ENCODE measurements around the gene GOLGB1.

The GOLGB1 gene

DNA sequence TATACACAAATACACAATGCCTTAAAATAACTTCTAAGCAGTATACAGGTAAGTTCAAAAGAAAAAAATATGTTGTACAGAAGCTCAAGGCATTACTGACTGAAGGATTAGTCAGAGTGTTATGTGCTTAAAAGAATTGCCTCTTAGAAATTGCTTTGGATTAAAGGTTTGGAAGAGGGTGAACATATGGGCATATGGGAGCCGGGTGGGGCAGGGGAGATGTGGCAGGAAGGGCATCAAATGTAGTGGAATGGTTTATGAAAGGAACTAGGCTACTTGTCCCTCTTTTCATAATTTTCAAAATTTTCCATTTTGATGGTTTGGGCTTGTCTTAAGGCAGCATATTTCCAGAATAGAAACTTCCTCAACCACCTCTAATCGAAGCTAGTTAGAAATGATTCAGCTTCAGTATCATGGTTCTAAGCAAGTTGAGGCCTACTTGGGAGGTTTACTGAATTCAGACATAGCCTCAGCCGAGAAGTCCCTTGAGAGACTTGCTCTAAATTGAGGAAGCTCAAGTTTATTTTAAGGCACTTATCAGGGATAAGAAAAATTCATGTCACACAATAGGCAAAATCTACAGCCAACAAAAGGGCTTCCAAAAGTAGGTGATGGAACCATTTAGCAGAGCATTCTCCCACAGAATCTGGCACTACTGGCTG, 10.1 kb upstream of the GOLGB1 start:
- H3K4me3 ChIP-seq (ENCODE audit: insufficient read depth, low read depth, low read length, poor library complexity, severe bottlenecking) = no peak overlapping the region
- no peaks in the 10 kb centered on the region for H3K9me3 ChIP-seq (ENCODE audit: control insufficient read depth, low read length)
- H3K36me3 ChIP-seq (ENCODE audit: control insufficient read depth, insufficient read depth, low read length) = no peaks in the 10 kb centered on the region
- no peak overlapping the region for H3K27ac ChIP-seq (ENCODE audit: insufficient read depth, low read length, poor library complexity, severe bottlenecking)
- H3K4me1 ChIP-seq (ENCODE audit: control insufficient read depth, insufficient read depth, low read length, poor library complexity, severe bottlenecking) = no peaks in the 10 kb centered on the region
- no peak for DNase-seq
- no peaks in the 10 kb centered on the region for H3K27me3 ChIP-seq (replicated peaks; ENCODE audit: control insufficient read depth, insufficient read depth, low read length, poor library complexity, severe bottlenecking)

DNA sequence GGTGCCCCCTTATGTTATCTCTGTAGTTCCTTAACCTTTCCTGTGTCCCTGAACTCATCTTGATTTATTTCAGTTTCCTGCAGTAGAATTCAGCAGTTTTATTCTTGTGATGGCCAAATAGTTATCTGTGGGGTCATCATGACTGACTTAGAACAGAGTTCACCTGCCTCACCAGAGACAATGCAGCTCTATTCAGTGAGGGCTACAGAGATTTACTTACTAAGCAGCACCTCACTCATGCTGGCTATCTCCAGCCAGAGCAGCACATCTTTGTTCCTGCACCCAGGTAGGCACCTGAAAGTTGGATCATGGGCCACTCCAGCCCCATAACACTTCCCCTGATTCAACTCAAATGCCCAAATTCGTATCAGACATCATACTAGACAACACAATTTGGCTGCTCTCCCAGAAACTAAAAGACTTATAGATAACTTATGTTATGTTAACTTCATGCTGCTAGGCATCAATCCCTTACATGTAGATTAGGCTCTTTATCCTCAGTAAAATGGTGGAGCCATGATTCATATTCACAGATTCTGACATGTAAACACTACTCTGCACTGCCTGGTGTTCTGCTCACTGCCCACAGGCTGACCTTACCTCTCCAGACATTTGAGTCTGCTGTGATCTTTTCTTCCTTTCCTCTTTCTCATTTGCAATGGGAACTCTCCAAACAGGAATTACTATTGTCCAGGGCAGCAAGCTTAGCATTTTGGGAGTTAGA, 9.3 kb upstream of the GOLGB1 start:
- H3K27ac ChIP-seq (ENCODE audit: insufficient read depth, low read length, poor library complexity, severe bottlenecking) = no peak overlapping the region
- no peaks in the 10 kb centered on the region for H3K4me1 ChIP-seq (ENCODE audit: control insufficient read depth, insufficient read depth, low read length, poor library complexity, severe bottlenecking)
- no peaks in the 10 kb centered on the region for H3K36me3 ChIP-seq (ENCODE audit: control insufficient read depth, insufficient read depth, low read length)
- H3K4me3 ChIP-seq (ENCODE audit: insufficient read depth, low read depth, low read length, poor library complexity, severe bottlenecking) = no peak overlapping the region
- no peaks in the 10 kb centered on the region for H3K9me3 ChIP-seq (ENCODE audit: control insufficient read depth, low read length)
- no peak for DNase-seq
- no peaks in the 10 kb centered on the region for H3K27me3 ChIP-seq (replicated peaks; ENCODE audit: control insufficient read depth, insufficient read depth, low read length, poor library complexity, severe bottlenecking)

DNA sequence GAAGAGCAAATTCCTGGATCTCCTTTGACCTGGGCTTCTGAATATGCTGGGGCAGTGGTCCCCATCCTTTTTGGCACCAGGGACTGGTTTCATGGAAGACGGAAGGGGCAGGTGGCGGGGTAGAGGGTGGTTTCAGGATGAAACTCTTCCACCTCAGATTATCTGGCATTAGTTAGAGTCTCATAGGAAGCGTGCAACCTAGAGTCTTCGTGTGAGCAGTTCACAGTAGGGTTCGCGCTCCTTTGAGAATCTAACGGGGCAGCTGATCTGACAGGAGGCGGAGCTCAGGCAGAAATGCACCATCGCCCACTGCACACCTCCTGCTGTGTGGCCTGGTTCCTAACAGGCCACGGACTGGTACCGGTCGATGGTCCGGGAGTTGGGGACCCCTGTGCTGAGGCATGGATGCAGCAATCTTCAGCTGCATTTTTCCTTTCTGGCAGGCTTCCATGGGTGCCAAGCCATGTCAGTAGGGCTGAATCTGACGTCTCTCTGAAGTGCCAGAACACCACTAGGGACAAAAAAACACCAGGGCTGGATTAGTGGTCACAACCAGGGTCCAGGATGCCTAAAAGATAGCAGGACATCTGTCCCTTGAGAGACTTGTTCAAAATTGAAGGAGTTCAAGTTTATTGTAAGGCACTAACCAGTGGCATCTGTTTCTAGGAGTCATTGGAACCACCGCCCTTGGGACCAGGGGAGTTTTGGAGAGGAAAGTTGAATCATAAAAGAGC, 8.4 kb upstream of the GOLGB1 start:
- Histone ChIP-seq H3K27me3 (replicated peaks; ENCODE audit: control insufficient read depth, insufficient read depth, low read length, poor library complexity, severe bottlenecking) (no peaks in the 10 kb centered on the region), H3K36me3 (ENCODE audit: control insufficient read depth, insufficient read depth, low read length) (no peaks in the 10 kb centered on the region), H3K27ac (ENCODE audit: insufficient read depth, low read length, poor library complexity, severe bottlenecking) (no peak overlapping the region), H3K9me3 (ENCODE audit: control insufficient read depth, low read length) (no peaks in the 10 kb centered on the region), H3K4me3 (ENCODE audit: insufficient read depth, low read depth, low read length, poor library complexity, severe bottlenecking) (no peak overlapping the region), H3K4me1 (ENCODE audit: control insufficient read depth, insufficient read depth, low read length, poor library complexity, severe bottlenecking) (no peaks in the 10 kb centered on the region)
- no peak for DNase-seq

DNA sequence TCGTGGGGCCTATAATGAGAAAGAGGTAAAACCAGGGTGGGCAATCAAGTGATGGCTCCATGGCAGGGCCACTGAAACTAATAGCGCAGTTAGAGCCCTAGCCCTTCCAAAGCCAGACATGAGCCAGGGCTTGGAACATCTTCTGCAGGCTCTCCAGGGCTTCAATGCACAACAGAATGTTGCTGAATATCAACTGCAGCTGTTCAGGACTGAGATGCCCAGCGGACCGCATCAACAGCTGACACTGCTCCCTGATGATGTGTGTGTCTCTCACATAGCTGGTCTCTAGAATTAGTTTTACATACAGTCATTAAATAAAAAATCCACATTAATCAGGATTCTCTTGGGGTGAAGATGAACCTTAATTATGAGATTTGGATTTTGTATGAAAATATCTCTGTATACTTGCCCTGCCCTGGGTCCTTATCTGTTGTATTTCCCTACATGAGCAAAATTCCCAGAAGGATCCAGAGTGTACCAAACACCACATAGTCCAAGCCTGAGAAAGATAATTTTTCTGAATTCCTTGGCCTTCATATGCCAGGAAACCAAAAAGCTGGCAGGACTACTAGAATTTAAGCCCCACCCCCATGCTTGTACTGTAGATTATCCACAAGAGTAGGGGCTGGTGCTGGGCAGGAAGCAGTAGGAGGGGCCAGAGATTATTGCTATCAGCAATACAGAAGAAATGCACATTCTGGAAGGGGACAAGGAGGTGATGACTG, 7.7 kb upstream of the GOLGB1 start:
- no peak overlapping the region for H3K4me3 ChIP-seq (ENCODE audit: insufficient read depth, low read depth, low read length, poor library complexity, severe bottlenecking)
- no peaks in the 10 kb centered on the region for H3K9me3 ChIP-seq (ENCODE audit: control insufficient read depth, low read length)
- no peaks in the 10 kb centered on the region for H3K27me3 ChIP-seq (replicated peaks; ENCODE audit: control insufficient read depth, insufficient read depth, low read length, poor library complexity, severe bottlenecking)
- H3K27ac ChIP-seq (ENCODE audit: insufficient read depth, low read length, poor library complexity, severe bottlenecking) = no peak overlapping the region
- no peaks in the 10 kb centered on the region for H3K4me1 ChIP-seq (ENCODE audit: control insufficient read depth, insufficient read depth, low read length, poor library complexity, severe bottlenecking)
- no peak for DNase-seq
- H3K36me3 ChIP-seq (ENCODE audit: control insufficient read depth, insufficient read depth, low read length) = no peaks in the 10 kb centered on the region

DNA sequence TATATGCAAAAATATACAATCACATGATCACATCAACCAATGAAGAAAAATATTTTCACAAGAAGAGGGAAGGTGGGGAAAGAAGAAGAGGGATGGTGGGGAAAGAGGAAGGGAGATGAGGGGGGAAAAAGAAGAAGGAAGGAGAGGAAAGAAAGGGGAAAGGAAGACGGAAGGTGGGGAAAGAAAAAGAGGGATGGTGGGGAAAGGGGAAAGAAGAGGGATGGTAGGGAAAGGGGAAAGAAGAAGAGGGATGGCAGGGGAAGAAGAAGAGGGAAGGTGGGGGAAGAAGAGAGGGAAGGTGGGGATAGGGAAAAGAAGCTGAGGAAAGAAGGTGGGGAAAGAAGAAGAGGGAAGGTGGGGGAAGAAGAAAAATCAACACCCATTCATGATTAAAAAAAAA, 3.2 kb upstream of the GOLGB1 start:
- Histone ChIP-seq H3K9me3 (ENCODE audit: control insufficient read depth, low read length) (no peaks in the 10 kb centered on the region), H3K4me1 (ENCODE audit: control insufficient read depth, insufficient read depth, low read length, poor library complexity, severe bottlenecking) (peaks cover 8% of the 10 kb centered on the region), H3K27me3 (replicated peaks; ENCODE audit: control insufficient read depth, insufficient read depth, low read length, poor library complexity, severe bottlenecking) (no peaks in the 10 kb centered on the region), H3K36me3 (ENCODE audit: control insufficient read depth, insufficient read depth, low read length) (no peaks in the 10 kb centered on the region), H3K27ac (ENCODE audit: insufficient read depth, low read length, poor library complexity, severe bottlenecking) (no peak overlapping the region), H3K4me3 (ENCODE audit: insufficient read depth, low read depth, low read length, poor library complexity, severe bottlenecking) (no peak overlapping the region)
- no peak for DNase-seq

DNA sequence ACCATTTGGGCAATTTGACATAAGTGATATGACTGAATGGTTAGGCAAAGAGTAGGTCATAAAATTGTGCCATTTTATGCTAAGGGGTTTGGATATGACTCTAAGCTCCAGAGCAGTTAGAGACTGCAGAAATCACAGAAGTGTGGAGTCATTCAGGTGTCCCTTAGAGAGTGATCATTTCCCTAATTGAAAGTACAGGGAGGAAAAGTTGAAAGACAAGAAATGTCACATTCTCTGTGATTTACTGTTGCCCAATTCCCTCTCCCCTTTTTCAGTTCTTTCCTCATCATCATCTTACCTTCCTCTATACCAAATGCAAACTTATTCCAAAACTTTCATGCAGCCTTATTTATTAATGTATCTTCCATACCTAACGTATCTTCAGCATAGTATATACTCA, 2.7 kb upstream of the GOLGB1 start:
- Histone ChIP-seq H3K36me3 (ENCODE audit: control insufficient read depth, insufficient read depth, low read length) (no peaks in the 10 kb centered on the region), H3K4me3 (ENCODE audit: insufficient read depth, low read depth, low read length, poor library complexity, severe bottlenecking) (no peak overlapping the region)

DNA sequence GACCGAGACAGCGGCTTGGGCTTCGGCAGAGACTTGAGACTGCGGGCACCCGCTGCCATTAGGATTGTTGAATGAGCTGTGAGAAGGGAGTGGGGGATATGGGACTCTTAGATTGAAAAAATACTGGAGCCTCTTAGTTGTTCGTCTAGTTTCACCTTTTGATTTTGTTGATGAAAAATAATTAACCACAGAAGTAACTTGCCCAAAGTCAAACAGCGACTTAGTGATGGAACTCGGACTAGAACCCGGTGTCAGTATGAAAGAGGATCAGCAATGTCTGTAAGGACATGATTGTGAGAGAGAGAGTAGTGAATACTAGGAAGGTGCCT, 510 bp upstream of the GOLGB1 start:
- Histone ChIP-seq H3K4me1 (ENCODE audit: control insufficient read depth, insufficient read depth, low read length, poor library complexity, severe bottlenecking) (peaks cover 11% of the 10 kb centered on the region), H3K9me3 (ENCODE audit: control insufficient read depth, low read length) (no peaks in the 10 kb centered on the region), H3K36me3 (ENCODE audit: control insufficient read depth, insufficient read depth, low read length) (no peaks in the 10 kb centered on the region), H3K27me3 (replicated peaks; ENCODE audit: control insufficient read depth, insufficient read depth, low read length, poor library complexity, severe bottlenecking) (no peaks in the 10 kb centered on the region), H3K27ac (ENCODE audit: insufficient read depth, low read length, poor library complexity, severe bottlenecking) (peak overlapping the region; percentile 65), H3K4me3 (ENCODE audit: insufficient read depth, low read depth, low read length, poor library complexity, severe bottlenecking) (peak overlapping the region; percentile 51)
- no peak for DNase-seq

More for the DNA sequence above, 2.7 kb upstream of the GOLGB1 start:
- H3K9me3 ChIP-seq (ENCODE audit: control insufficient read depth, low read length) = no peaks in the 10 kb centered on the region
- H3K4me1 ChIP-seq (ENCODE audit: control insufficient read depth, insufficient read depth, low read length, poor library complexity, severe bottlenecking) = peaks cover 11% of the 10 kb centered on the region
- DNase-seq = no peak
- H3K27ac ChIP-seq (ENCODE audit: insufficient read depth, low read length, poor library complexity, severe bottlenecking) = no peak overlapping the region
- no peaks in the 10 kb centered on the region for H3K27me3 ChIP-seq (replicated peaks; ENCODE audit: control insufficient read depth, insufficient read depth, low read length, poor library complexity, severe bottlenecking)

DNA sequence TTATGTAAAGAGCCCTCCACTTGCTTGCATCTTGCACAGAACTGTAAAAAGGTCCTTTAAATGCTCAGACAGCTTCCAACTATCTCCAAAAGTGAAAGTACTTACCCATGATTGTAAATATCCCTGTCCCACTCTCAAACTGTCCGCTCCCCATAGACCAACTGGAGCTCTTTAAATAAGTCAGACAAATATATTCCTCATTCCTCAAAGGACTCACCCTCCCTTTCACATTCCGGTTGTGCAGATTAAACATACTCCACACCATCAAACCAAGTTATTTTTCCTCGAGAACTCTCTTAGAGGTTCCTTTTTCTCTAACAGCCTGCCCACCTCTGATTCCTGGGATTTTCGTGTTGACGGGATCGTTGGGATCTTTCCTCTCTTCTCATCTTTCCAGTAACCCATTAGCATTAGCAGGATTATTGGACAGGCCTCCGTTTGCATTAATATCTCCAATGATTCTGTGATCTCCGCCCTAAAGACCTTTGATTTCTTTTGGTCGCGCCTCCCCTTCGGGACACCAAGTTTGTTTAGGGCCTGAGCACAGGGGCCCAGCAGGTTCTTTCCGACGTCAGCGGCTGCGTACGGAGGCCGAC, 763 bp downstream of the GOLGB1 start:
- H3K27ac ChIP-seq (ENCODE audit: insufficient read depth, low read length, poor library complexity, severe bottlenecking) = peak overlapping the region; percentile 95
- no peaks in the 10 kb centered on the region for H3K9me3 ChIP-seq (ENCODE audit: control insufficient read depth, low read length)
- no peaks in the 10 kb centered on the region for H3K36me3 ChIP-seq (ENCODE audit: control insufficient read depth, insufficient read depth, low read length)
- H3K4me3 ChIP-seq (ENCODE audit: insufficient read depth, low read depth, low read length, poor library complexity, severe bottlenecking) = peak overlapping the region; percentile 85
- no peak for DNase-seq
- H3K27me3 ChIP-seq (replicated peaks; ENCODE audit: control insufficient read depth, insufficient read depth, low read length, poor library complexity, severe bottlenecking) = no peaks in the 10 kb centered on the region
- H3K4me1 ChIP-seq (ENCODE audit: control insufficient read depth, insufficient read depth, low read length, poor library complexity, severe bottlenecking) = peaks cover 11% of the 10 kb centered on the region

DNA sequence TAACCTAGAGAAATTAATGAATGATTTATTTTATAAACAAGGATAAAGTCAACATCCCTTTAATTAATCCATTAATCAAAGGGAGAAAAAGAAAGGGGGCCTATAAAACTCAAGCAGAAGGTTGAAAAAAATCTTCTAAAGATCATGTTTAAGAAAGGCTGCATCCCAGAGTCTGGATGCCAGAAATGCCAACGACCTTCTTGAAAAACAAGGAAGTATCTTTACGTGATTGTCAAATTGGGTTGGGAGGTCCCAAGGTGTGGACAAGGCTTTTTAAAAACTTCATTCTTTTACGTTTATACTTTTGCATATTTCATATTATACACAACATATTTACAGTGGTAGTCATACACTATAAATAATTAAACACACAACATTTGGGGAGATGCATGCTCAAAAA, 1.6 kb downstream of the GOLGB1 start:
- H3K36me3 ChIP-seq (ENCODE audit: control insufficient read depth, insufficient read depth, low read length) = no peaks in the 10 kb centered on the region
- H3K4me1 ChIP-seq (ENCODE audit: control insufficient read depth, insufficient read depth, low read length, poor library complexity, severe bottlenecking) = peaks cover 11% of the 10 kb centered on the region
- H3K9me3 ChIP-seq (ENCODE audit: control insufficient read depth, low read length) = no peaks in the 10 kb centered on the region
- H3K27me3 ChIP-seq (replicated peaks; ENCODE audit: control insufficient read depth, insufficient read depth, low read length, poor library complexity, severe bottlenecking) = no peaks in the 10 kb centered on the region
- H3K4me3 ChIP-seq (ENCODE audit: insufficient read depth, low read depth, low read length, poor library complexity, severe bottlenecking) = peak overlapping the region; percentile 85
- no peak overlapping the region for H3K27ac ChIP-seq (ENCODE audit: insufficient read depth, low read length, poor library complexity, severe bottlenecking)
- no peak for DNase-seq
